ENCODE data around the gene UIMC1.

The UIMC1 gene

GRCh38 chr5:176865964-176866363 is 140.6 kb downstream of the UIMC1 start:
- Histone ChIP-seq H3K4me3 (replicated peaks; ENCODE audit: low read depth, low read length) (no peak overlapping the region), H3K36me3 (ENCODE audit: control insufficient read depth, insufficient read depth, low read length) (no peaks in the 10 kb centered on the region), H3K27me3 (replicated peaks; ENCODE audit: control insufficient read depth, insufficient read depth, low read length) (peaks cover 2% of the 10 kb centered on the region; the same call in 1 of the 2 replicates)
- no peak for DNase-seq (ENCODE audit: extremely low read depth, insufficient read length)
- TF ChIP-seq CTCF (IDR thresholded peaks at IDR 0.05; ENCODE audit: insufficient read depth, low read length, poor library complexity, severe bottlenecking) = no peak

- peaks cover 2% of the 10 kb centered on the region; the same call in 1 of the 2 replicates for H3K27me3 ChIP-seq (replicated peaks; ENCODE audit: control insufficient read depth, insufficient read depth, low read length)
- DNase-seq (ENCODE audit: extremely low read depth, insufficient read length) = no peak
- H3K36me3 ChIP-seq (ENCODE audit: control insufficient read depth, insufficient read depth, low read length) = no peaks in the 10 kb centered on the region
- no peak overlapping the region for H3K4me3 ChIP-seq (replicated peaks; ENCODE audit: low read depth, low read length)
- TF ChIP-seq CTCF (IDR thresholded peaks at IDR 0.05; ENCODE audit: insufficient read depth, low read length, poor library complexity, severe bottlenecking) = no peak
Observed at GRCh38 chr5:176864755-176865154, 141.8 kb downstream of the UIMC1 start.

GRCh38 chr5:176863765-176864098 is 142.8 kb downstream of the UIMC1 start:
- Histone ChIP-seq H3K4me3 (replicated peaks; ENCODE audit: low read depth, low read length) (no peak overlapping the region), H3K36me3 (ENCODE audit: control insufficient read depth, insufficient read depth, low read length) (no peaks in the 10 kb centered on the region), H3K27me3 (replicated peaks; ENCODE audit: control insufficient read depth, insufficient read depth, low read length) (peaks cover 2% of the 10 kb centered on the region; the same call in 1 of the 2 replicates)
- no peak for DNase-seq (ENCODE audit: extremely low read depth, insufficient read length)
- no peak for TF ChIP-seq CTCF (IDR thresholded peaks at IDR 0.05; ENCODE audit: insufficient read depth, low read length, poor library complexity, severe bottlenecking)

GRCh38 chr5:176863041-176863764 is 143.4 kb downstream of the UIMC1 start:
- no peak for TF ChIP-seq CTCF (IDR thresholded peaks at IDR 0.05; ENCODE audit: insufficient read depth, low read length, poor library complexity, severe bottlenecking)
- Histone ChIP-seq H3K27me3 (replicated peaks; ENCODE audit: control insufficient read depth, insufficient read depth, low read length) (peaks cover 2% of the 10 kb centered on the region; the same call in 1 of the 2 replicates), H3K4me3 (replicated peaks; ENCODE audit: low read depth, low read length) (no peak overlapping the region), H3K36me3 (ENCODE audit: control insufficient read depth, insufficient read depth, low read length) (no peaks in the 10 kb centered on the region)
- no peak for DNase-seq (ENCODE audit: extremely low read depth, insufficient read length)

- no peak for DNase-seq (ENCODE audit: extremely low read depth, insufficient read length)
- no peak for TF ChIP-seq CTCF (IDR thresholded peaks at IDR 0.05; ENCODE audit: insufficient read depth, low read length, poor library complexity, severe bottlenecking)
- Histone ChIP-seq H3K27me3 (replicated peaks; ENCODE audit: control insufficient read depth, insufficient read depth, low read length) (peaks cover 2% of the 10 kb centered on the region; the same call in 1 of the 2 replicates), H3K4me3 (replicated peaks; ENCODE audit: low read depth, low read length) (no peak overlapping the region), H3K36me3 (ENCODE audit: control insufficient read depth, insufficient read depth, low read length) (no peaks in the 10 kb centered on the region)
Observed at GRCh38 chr5:176862330-176862995, 144.1 kb downstream of the UIMC1 start.
